HL-60 (cell line): ENCODE measurements around the gene RAX2.
A peak's percentile ranks its signal among the peaks of the same experiment; 100 is the strongest.
"Not testable (repeated sequence)": the region's sequence is repeated elsewhere in the genome, so short reads cannot be mapped to it uniquely, and the experiment has no call there.

Experiments used
- DNase-seq, 2 experiments: peaks; one replicate each; pipeline ENCODE4 v3.0.0-alpha.2; 2010 to 2020; ENCODE audit warnings: low read depth in 1 of 2, low spot score in 1 of 2
- H3K27ac ChIP-seq: fragments of 250-450 bp; sonication (Bioruptor Pico); replicated peaks from 2 replicates; pipeline ENCODE4 v1.5.1; 2020; ENCODE audit warnings: mild to moderate bottlenecking, moderate library complexity
- H3K27me3 ChIP-seq: fragments of 250-450 bp; sonication (Bioruptor Pico); 2 replicates; pipeline ENCODE4 v1.5.1; 2021; ENCODE audit warnings: mild to moderate bottlenecking, moderate library complexity; ENCODE audit not compliant: insufficient read depth, poor library complexity, severe bottlenecking
- H3K4me3 ChIP-seq: replicated peaks from 2 replicates; pipeline ENCODE4 v1.5.1; 2011; ENCODE audit warnings: mild to moderate bottlenecking, control low read depth, low read length; ENCODE audit not compliant: insufficient read depth
- CTCF ChIP-seq: IDR thresholded peaks from one replicate; pipeline ENCODE4 v1.5.1; 2011; ENCODE audit warnings: low read length, control low read depth, inconsistent platforms; ENCODE audit not compliant: insufficient read depth
- GABPA ChIP-seq: IDR thresholded peaks from 2 replicates; pipeline ENCODE4 v1.6.1; 2012; ENCODE audit warnings: low read depth
- POLR2AphosphoS5 ChIP-seq: IDR thresholded peaks from 2 replicates; pipeline ENCODE4 v1.6.1; 2012; ENCODE audit warnings: low read depth
- REST ChIP-seq: IDR thresholded peaks from 2 replicates; pipeline ENCODE4 v1.6.1; 2012; ENCODE audit warnings: low read depth; ENCODE audit not compliant: insufficient replicate concordance
- SPI1 ChIP-seq: IDR thresholded peaks from 2 replicates; pipeline ENCODE4 v1.6.1; 2012; ENCODE audit warnings: low read depth, mild to moderate bottlenecking, borderline replicate concordance

RAX2 gene

GRCh38 chr19:3768015-3768747 is 3.8 kb downstream of the RAX2 start:
- Histone ChIP-seq H3K27ac (no peak overlapping the region), H3K4me3 (no peak overlapping the region), H3K27me3 (no peaks in the 10 kb centered on the region)
- no peak for DNase-seq
- TF ChIP-seq CTCF (no peak), POLR2AphosphoS5 (no peak), REST (no peak), GABPA (no peak), SPI1 (no peak)

GRCh38 chr19:3767050-3767449 is 5.0 kb downstream of the RAX2 start:
- TF ChIP-seq SPI1 (no peak), REST (no peak), GABPA (no peak), CTCF (no peak), POLR2AphosphoS5 (no peak)
- no peak for DNase-seq

GRCh38 chr19:3766520-3766919 is 5.5 kb downstream of the RAX2 start:
- Histone ChIP-seq H3K27me3 (no peaks in the 10 kb centered on the region), H3K4me3 (no peak overlapping the region), H3K27ac (no peak overlapping the region)
- DNase-seq, result peak in 1 of 2 experiments; percentile 7
- TF ChIP-seq REST (no peak), CTCF (no peak), SPI1 (no peak), POLR2AphosphoS5 (no peak), GABPA (no peak)

More at GRCh38 chr19:3767050-3767449, 5.0 kb downstream of the RAX2 start:
- H3K4me3 ChIP-seq, result no peak overlapping the region
- H3K27ac ChIP-seq, result no peak overlapping the region
- no peaks in the 10 kb centered on the region for H3K27me3 ChIP-seq

GRCh38 chr19:3765757-3766156 is 6.3 kb downstream of the RAX2 start:
- H3K27me3 ChIP-seq, H3K27ac ChIP-seq, H3K4me3 ChIP-seq, DNase-seq: not testable (repeated sequence)
